ENCODE data around the gene SCT.

The SCT gene

DNA sequence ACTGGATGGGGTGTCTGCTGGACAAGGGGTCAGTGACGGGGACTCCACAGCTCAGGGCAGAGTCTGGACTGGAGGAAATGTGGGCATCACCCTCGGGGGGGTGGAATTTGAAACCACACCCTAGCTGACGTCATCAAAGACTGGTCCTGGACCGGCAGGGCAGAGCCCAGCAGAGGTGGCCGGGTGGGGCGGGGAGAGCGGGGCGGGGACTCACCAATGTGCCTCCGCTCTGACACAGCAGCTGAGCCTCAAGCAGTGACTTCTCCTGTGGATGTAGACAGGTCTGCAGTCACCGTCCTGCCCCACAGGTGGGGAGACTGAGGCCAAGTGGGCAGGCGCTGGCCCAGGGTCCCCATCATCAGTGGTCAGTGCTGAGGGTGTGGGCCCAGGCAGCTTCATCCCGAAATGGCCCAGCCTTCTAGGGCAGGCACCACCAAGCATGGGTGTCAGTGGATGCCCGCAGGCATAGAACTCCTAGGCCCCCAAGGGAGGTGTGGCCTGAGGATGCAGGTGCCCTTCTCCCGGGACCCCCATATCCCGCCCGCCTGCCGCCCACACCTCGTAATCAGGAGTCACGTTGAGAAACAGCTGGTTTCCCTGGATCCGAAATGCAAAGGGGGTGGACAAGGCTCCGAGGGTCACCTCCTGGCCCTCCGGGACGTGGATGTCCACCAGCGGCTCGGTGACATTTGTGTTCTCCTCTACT, 2.8 kb downstream of the SCT start:
- intact Hi-C loops (cut with DNase I) = no loop called here
- DNase-seq = no peak

GRCh38 chr11:623349-623869, 3.6 kb downstream of the SCT start:
- no peak for DNase-seq
- intact Hi-C loops (cut with DNase I) = no loop called here

GRCh38 chr11:621838-622237, 5.1 kb downstream of the SCT start:
- intact Hi-C loops (cut with DNase I) = no loop called here
- DNase-seq = no peak

GRCh38 chr11:620935-621814, 5.8 kb downstream of the SCT start:
- no peak for DNase-seq
- intact Hi-C loops (cut with DNase I) = no loop called here

GRCh38 chr11:620201-620600, 6.8 kb downstream of the SCT start:
- DNase-seq = no peak
- intact Hi-C loops (cut with DNase I) = no loop called here

- intact Hi-C loops (cut with DNase I) = no loop called here
Measured at GRCh38 chr11:619628-620050, 7.3 kb downstream of the SCT start.

DNA sequence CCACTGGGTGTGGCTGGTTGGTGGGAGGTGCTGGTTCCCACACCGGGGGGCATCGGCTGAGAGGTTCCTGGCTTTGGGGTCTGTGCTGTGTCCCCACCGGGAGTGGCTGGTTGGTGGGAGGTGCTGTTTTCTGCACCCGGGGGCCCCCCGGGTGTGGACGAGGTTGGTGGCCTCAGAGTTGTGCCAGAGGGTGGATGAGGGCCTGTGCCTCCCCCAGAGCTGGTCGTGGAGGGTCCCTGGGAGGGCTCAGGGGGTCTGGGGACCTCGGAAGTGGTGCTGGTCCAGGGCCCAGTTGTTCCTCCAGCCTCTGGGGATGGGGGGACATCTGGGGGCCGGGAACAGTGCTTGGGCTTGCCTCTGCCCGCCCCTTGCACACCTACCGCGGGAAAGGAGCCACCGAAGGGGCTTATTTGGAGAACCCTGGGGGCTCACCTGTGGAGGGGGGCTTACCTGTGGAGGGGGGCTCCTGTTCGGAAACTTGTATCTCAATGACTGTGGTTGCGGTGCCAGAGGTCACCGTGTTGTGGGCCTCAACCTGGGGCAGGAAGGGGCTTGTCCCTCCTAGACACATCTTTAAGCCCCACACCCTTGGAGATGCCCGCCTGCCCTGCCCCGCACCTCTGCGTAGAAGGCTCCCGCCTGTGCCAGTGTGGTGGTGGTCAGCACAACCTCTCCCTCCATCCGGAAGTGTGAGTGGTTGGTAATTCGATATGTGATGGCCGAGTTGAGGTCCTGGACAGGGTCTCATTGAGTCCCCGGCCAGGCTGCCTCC, 7.9 kb downstream of the SCT start:
- no peak for DNase-seq
- intact Hi-C loops (cut with DNase I) = no loop called here

More at GRCh38 chr11:619628-620050, 7.3 kb downstream of the SCT start:
- no peak for DNase-seq

- no peak for DNase-seq
- intact Hi-C loops (cut with DNase I) = no loop called here
Measured at GRCh38 chr11:617912-618682, 8.9 kb downstream of the SCT start.

DNA sequence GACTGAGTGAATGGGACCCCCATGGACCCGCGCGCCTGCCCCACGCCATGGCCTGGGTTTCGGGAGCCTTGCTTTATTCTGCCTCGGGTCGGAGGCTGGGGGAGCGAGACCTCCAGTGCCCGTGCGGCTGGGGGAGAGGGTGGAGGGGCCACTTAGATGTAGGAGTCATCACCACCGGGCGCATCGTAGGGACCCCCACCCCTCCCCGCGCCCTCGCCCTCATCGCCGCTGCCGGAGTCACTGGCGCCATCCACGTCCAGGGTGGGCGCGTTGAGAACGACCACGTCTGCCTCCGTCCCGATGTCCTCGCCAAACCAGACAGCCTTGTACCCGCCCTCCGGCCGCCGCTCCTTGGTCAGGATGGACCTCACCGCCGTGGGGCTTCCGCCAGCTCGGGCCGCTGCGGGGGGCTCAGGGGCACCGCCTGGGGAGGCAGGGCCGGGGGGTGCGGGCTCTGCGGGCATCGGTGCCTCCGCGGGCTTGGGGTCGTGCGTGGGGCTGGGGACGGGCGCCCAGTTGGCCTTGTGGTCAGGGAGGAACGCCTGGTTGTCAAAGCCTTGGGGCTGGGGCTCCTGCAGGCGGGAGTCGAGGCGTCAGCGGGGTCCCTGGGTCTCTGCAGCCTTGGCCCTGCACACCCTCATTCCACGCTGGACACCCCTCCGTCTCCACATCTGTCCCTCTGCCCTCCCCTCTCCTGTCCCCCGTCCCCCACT, 9.6 kb downstream of the SCT start:
- intact Hi-C loops (cut with DNase I) = no loop called here
- DNase-seq = no peak

GRCh38 chr11:616320-617198, 10.4 kb downstream of the SCT start:
- DNase-seq = no peak
- intact Hi-C loops (cut with DNase I) = no loop called here

DNA sequence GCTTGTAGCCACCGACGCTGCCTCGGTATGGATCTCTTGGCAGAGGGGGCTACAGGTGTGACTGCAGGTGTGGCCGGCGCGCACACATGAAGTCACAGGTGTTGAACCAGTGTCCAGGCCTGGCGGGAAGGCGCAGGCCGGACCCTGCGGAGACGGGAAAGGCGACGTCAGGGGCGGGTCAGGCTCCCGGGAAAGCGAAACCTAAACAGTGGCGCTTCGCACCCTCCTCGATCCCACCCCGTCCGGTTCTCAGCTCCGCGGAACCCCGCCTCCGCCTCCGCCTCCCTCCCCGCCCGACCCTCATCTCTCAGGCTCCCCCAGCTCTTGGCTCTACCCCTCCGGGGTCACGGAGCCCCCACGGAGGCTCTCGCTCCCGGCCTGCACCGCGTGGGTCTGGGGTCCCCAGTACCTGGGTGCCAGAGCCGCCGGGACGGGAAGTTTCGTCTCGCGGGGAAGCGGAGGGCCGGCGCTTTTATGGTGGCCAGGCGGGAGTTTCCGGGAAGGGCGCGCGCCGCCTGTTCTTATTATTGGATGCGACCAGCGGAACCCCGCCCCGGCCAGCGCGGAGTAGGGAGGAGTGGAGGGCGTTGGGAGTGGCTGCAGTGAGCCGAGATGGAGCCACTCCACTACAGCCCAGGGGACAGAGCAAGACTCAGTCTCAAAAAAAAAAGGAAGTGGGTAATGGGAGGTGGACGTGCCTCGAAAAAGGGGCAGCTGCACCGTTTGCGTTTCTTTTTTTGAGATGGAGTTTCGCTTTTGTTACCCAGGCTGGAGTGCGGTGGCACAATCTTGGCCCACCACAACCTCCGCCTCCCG, 11.3 kb downstream of the SCT start, which contains the start of gene IRF7:
Gene IRF7 (minus strand): TSS at position 447 of the 816 bp plus-strand sequence. CDS start 586 bp downstream, outside the sequence.
- DNase-seq = peak; percentile 73 to 98 (median 86)
- intact Hi-C loops (cut with DNase I) = no loop called here

- intact Hi-C loops (cut with DNase I) = no loop called here
- peak in 1 of 10 donors; percentile 83 for DNase-seq
Measured at GRCh38 chr11:614623-615503, 12.1 kb downstream of the SCT start.

GRCh38 chr11:614021-614622, 12.9 kb downstream of the SCT start:
- intact Hi-C loops (cut with DNase I) = no loop called here
- peak in 1 of 10 donors; percentile 74 for DNase-seq

- intact Hi-C loops (cut with DNase I) = no loop called here
- DNase-seq = peak in 3 of 10 donors; percentile 45 to 85 (median 47)
Measured at GRCh38 chr11:613369-613968, 13.5 kb downstream of the SCT start.

- DNase-seq = no peak
- intact Hi-C loops (cut with DNase I) = no loop called here
Measured at GRCh38 chr11:612961-613300, 14.1 kb downstream of the SCT start.
